IMR-90 (cell line): ENCODE results near the gene TMEM86B.

Source experiments
- CEBPB ChIP-seq: IDR thresholded peaks from 2 replicates; pipeline ENCODE4 v1.6.1; 2012; ENCODE audit warnings: low read depth, low read length, improper control_type of control experiment
- CHD1 ChIP-seq: IDR thresholded peaks from 2 replicates; pipeline ENCODE4 v1.6.1; 2012; ENCODE audit warnings: low read depth, low read length, improper control_type of control experiment
- CTCF ChIP-seq: conservative IDR thresholded peaks from 2 replicates; pipeline ENCODE4 v1.5.1; 2012; ENCODE audit warnings: mild to moderate bottlenecking, low read depth, low read length, improper control_type of control experiment
- FOS ChIP-seq: fragments of 150-350 bp; IDR thresholded peaks from 2 replicates; pipeline ENCODE4 v1.6.1; 2016; ENCODE audit warnings: low read depth, low read length
- MAFK ChIP-seq: IDR thresholded peaks from 2 replicates; pipeline ENCODE4 v1.6.1; 2012; ENCODE audit warnings: low read depth, low read length, improper control_type of control experiment
- MAZ ChIP-seq: IDR thresholded peaks from 2 replicates; pipeline ENCODE4 v1.6.1; 2012; ENCODE audit warnings: low read depth, mild to moderate bottlenecking, low read length, improper control_type of control experiment, moderate library complexity, borderline replicate concordance
- MXI1 ChIP-seq: IDR thresholded peaks from 2 replicates; pipeline ENCODE4 v1.6.1; 2012; ENCODE audit warnings: low read depth, mild to moderate bottlenecking, low read length, moderate library complexity, borderline replicate concordance
- NFE2L2 ChIP-seq: fragments of 150-350 bp; IDR thresholded peaks from 2 replicates; pipeline ENCODE4 v1.6.1; 2016; ENCODE audit warnings: low read depth, mild to moderate bottlenecking, low read length
- POLR2A ChIP-seq: IDR thresholded peaks from 2 replicates; pipeline ENCODE4 v1.6.1; 2012; ENCODE audit warnings: mild to moderate bottlenecking, low read depth, low read length
- RAD21 ChIP-seq: IDR thresholded peaks from 2 replicates; pipeline ENCODE4 v1.6.1; 2012; ENCODE audit warnings: low read length, improper control_type of control experiment
- RCOR1 ChIP-seq: IDR thresholded peaks from 2 replicates; pipeline ENCODE4 v1.6.1; 2012; ENCODE audit warnings: mild to moderate bottlenecking, low read length, improper control_type of control experiment; ENCODE audit not compliant: insufficient replicate concordance
- RFX5 ChIP-seq: IDR thresholded peaks from 2 replicates; pipeline ENCODE4 v1.8.0; 2012; ENCODE audit warnings: low read depth, mild to moderate bottlenecking, low read length, moderate library complexity
- SMC3 ChIP-seq: fragments of 150-350 bp; IDR thresholded peaks from 2 replicates; pipeline ENCODE4 v1.6.1; 2016; ENCODE audit warnings: low read depth, mild to moderate bottlenecking, antibody characterized with exemption, low read length, moderate library complexity
- USF2 ChIP-seq: fragments of 150-350 bp; IDR thresholded peaks from 2 replicates; pipeline ENCODE4 v1.6.1; 2017; ENCODE audit warnings: mild to moderate bottlenecking, antibody characterized with exemption, low read length, low read depth

- TF ChIP-seq MXI1 (no peak), CTCF (no peak), MAZ (no peak), RAD21 (no peak), POLR2A (no peak), MAFK (no peak), CHD1 (no peak), USF2 (no peak), NFE2L2 (no peak), RFX5 (no peak), SMC3 (no peak), FOS (no peak), CEBPB (no peak), RCOR1 (no peak)
Observed at GRCh38 chr19:55225415-55225958, 3.1 kb downstream of the TMEM86B start.
